CD1c-positive myeloid dendritic cell (primary cell): ENCODE measurements around the gene SLC26A9.
"Not testable (repeated sequence)": the region's sequence is repeated elsewhere in the genome, so short reads cannot be mapped to it uniquely, and the experiment has no call there.

Source experiments
- DNase-seq: peaks from one replicate; pipeline ENCODE4 v3.0.0-alpha.2; 2016; ENCODE audit errors: extremely low spot score

Gene SLC26A9

GRCh38 chr1:205892175-205892574, 51.1 kb downstream of the SLC26A9 start:
- DNase-seq, result not testable (repeated sequence)

DNA sequence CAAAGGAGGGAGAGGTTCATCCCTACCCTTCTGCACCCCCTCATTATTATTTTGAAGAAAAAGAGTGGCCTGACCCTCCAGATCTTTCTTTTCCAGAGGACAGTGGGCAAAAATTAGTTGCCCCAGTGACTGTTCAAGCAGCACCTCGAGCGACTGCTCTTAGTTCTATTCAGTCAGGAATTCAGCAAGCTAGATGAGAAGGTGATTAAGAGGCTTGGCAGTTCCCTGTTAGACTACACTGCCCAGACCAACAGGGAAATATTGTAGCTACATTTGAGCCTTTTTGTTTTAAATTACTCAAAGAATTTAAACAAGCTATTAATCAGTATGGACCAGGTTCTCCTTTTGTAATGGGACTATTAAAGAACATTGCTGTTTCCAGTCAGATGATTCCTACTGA, 51.8 kb downstream of the SLC26A9 start:
- DNase-seq, result not testable (repeated sequence)

DNA sequence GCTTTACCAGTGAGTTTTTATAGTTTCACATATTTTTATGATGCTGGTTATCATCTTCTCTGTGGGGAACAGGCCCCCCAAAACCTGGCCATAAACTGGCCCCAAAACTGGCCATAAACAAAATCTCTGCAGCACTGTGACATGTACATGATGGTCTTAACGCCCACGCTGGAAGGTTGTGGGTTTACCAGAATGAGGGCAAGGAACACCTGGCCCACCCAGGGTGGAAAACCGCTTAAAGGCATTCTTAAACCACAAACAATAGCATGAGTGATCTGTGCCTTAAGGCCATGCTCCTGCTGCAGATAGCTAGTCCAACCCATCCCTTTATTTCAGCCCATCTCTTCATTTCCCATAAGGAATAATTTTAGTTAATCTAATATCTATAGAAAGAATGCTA, 52.6 kb downstream of the SLC26A9 start:
- not testable (repeated sequence) for DNase-seq

GRCh38 chr1:205889706-205890105, 53.5 kb downstream of the SLC26A9 start:
- not testable (repeated sequence) for DNase-seq

- not testable (repeated sequence) for DNase-seq
Observed at GRCh38 chr1:205889006-205889405, 54.2 kb downstream of the SLC26A9 start.

DNA sequence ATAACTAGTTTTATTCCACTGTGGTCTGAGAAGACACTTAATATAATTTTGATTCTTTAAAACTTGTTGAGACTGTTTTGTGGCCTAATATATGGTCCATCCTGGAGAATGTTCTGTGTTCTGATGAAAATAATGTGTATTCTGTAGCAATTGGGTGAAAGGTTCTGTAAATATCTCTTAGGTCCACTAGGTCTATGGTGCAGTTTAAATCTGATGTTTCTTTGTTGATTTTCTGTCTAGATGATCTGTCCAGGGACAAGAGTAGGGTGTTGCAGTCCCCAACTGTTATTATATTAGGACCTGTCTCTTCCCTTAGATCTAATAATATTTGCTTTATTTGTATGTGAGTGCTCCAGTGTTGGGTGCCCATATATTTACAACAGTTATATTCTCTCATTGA, 59.5 kb downstream of the SLC26A9 start:
- no peak for DNase-seq

GRCh38 chr1:205880923-205881322, 62.3 kb downstream of the SLC26A9 start:
- DNase-seq, result no peak

GRCh38 chr1:205879974-205880373, 63.3 kb downstream of the SLC26A9 start:
- no peak for DNase-seq

DNA sequence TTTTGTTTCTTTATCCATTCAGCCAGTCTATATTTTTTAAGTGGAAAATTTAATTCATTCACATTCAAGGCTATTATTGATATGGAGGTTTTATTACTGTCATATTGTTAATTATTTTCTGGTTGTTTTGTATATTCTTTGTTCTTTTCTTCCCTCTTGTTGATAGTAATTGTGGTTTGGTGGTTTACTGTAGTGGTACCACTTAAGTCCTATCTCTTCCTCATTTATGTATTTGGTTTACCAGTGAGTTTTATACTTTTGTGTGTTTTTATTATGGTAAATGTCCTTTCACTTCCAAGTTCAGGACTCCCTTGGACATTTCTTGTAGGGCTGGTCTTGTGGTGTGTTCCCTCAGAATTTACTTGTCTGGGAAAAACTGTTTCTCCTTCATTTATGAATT, 65.2 kb downstream of the SLC26A9 start:
- DNase-seq, result no peak

GRCh38 chr1:205873148-205873547, 70.1 kb downstream of the SLC26A9 start:
- DNase-seq, result not testable (repeated sequence)

GRCh38 chr1:205870236-205870635, 73.0 kb downstream of the SLC26A9 start:
- no peak for DNase-seq
